PC-9 (cell line): ENCODE results near the gene TPRN. TPM values are rescaled to one million over a fixed set of nuclear protein-coding genes. Genes with fewer than 3 reads are reported as not detected.
"Not testable (repeated sequence)": the region's sequence is repeated elsewhere in the genome, so short reads cannot be mapped to it uniquely, and the experiment has no call there.

Source experiments
- BruUV-seq: library from RNA; stranded (reverse); fragments of 400-500 nt; replicated peaks from 2 replicates; lab custom pipeline; 2021; lab: Mats Ljungman, UMichigan
- CTCF ChIA-PET: fragments of 300-600 bp; sonication (Branson Sonifier 250); formaldehyde crosslinking; loops from one replicate; lab custom pipeline; 2022; ENCODE audit warnings: antibody characterized with exemption; lab: Charles Lee
- POLR2A ChIA-PET: fragments of 300-600 bp; sonication (Branson Sonifier 250); formaldehyde crosslinking; loops from one replicate; lab custom pipeline; 2022; ENCODE audit warnings: antibody characterized with exemption; ENCODE audit not compliant: unreplicated experiment; lab: Charles Lee
- DNase-seq, 2 experiments: peaks; one replicate each; pipeline versions ENCODE4 v3.0.0 to v3.0.0-alpha.2; 2015 to 2022; ENCODE audit warnings: mixed read lengths in 1 of 2
- H2AFZ ChIP-seq: fragments of 200-600 bp; sonication (generic); 2 replicates; pipeline ENCODE4 v1.8.1; 2017; ENCODE audit warnings: antibody characterized with exemption
- H3F3A ChIP-seq: fragments of 200-600 bp; sonication (generic); 2 replicates; pipeline ENCODE4 v1.8.1; 2017; ENCODE audit warnings: antibody characterized with exemption, mild to moderate bottlenecking, low read depth; ENCODE audit not compliant: insufficient read depth
- H3K27ac ChIP-seq: fragments of 200-600 bp; sonication (generic); 2 replicates; pipeline ENCODE4 v1.6.1; 2016; ENCODE audit warnings: mixed run types
- H3K27me3 ChIP-seq: fragments of 200-600 bp; sonication (generic); 2 replicates; pipeline ENCODE4 v1.6.1; 2016; ENCODE audit warnings: low read depth, mixed run types; ENCODE audit not compliant: insufficient read depth
- H3K36me3 ChIP-seq: fragments of 200-600 bp; sonication (generic); 2 replicates; pipeline ENCODE4 v1.6.1; 2016; ENCODE audit warnings: low read depth, mixed run types
- H3K4me1 ChIP-seq: fragments of 200-600 bp; sonication (generic); replicated peaks from 2 replicates; pipeline ENCODE4 v1.6.1; 2016; ENCODE audit warnings: mixed run types; ENCODE audit not compliant: insufficient read depth
- H3K4me2 ChIP-seq: fragments of 200-600 bp; sonication (generic); 2 replicates; pipeline ENCODE4 v1.6.1; 2017; ENCODE audit warnings: mixed run types
- H3K4me3 ChIP-seq: fragments of 200-600 bp; sonication (generic); 2 replicates; pipeline ENCODE4 v1.6.1; 2016; ENCODE audit warnings: mixed run types
- H3K79me2 ChIP-seq: fragments of 200-600 bp; sonication (generic); 2 replicates; pipeline ENCODE4 v1.6.1; 2017; ENCODE audit warnings: low read depth, mixed run types
- H3K9me2 ChIP-seq: fragments of 200-600 bp; sonication (generic); 2 replicates; pipeline ENCODE4 v1.8.1; 2017; ENCODE audit warnings: mild to moderate bottlenecking; ENCODE audit not compliant: insufficient read depth
- H3K9me3 ChIP-seq: fragments of 200-600 bp; sonication (generic); 2 replicates; pipeline ENCODE4 v1.8.1; 2016; ENCODE audit warnings: low read depth; ENCODE audit not compliant: insufficient read depth
- H4K20me1 ChIP-seq: fragments of 200-600 bp; sonication (generic); 2 replicates; pipeline ENCODE4 v1.8.1; 2017; ENCODE audit not compliant: insufficient read depth
- CTCF ChIP-seq: fragments of 200-600 bp; sonication (generic); conservative IDR thresholded peaks from 2 replicates; pipeline ENCODE4 v1.6.1; 2017; ENCODE audit warnings: mixed run types, antibody characterized with exemption, mild to moderate bottlenecking, moderate library complexity
- EZH2 ChIP-seq: fragments of 200-600 bp; sonication (generic); IDR thresholded peaks from 2 replicates; pipeline ENCODE4 v1.8.0; 2017; ENCODE audit warnings: antibody characterized with exemption, low read depth
- intact Hi-C: fragments of 100-400 bp; cut with micrococcal nuclease; formaldehyde crosslinking; loops from one replicate; pipeline ENCODE4 v1.10.0; 2022; ENCODE audit not compliant: unreplicated experiment
- total RNA-seq: library from RNA; stranded (reverse); gene quantifications from 2 replicates; pipeline ENCODE4 v1.2.3, GENCODE V29; 2021

TPRN gene
- total RNA-seq, 1 experiment from 2014 or later = 61.8 TPM

GRCh38 chr9:137244486-137245449, 44.2 kb upstream of the TPRN start:
- H3K9me3 ChIP-seq = no peaks in the 10 kb centered on the region
- TF ChIP-seq CTCF (no peak), EZH2 (no peak)
- CTCF ChIA-PET = no interaction called here
- peaks cover 29% of the 10 kb centered on the region for H4K20me1 ChIP-seq
- no peak overlapping the region for H2AFZ ChIP-seq
- POLR2A ChIA-PET = interaction anchor here (1.1 kb wide), 1 partner anchor 10 kb away, joined by 5 read pairs; no protein-coding TSS in a partner anchor
- BruUV-seq = no TSS peak
- intact Hi-C loops = loop anchor here (5.0 kb wide), 2 partner anchors 368 to 452 kb away; partner anchors contain the start of gene TMEM141
- no peak overlapping the region for H3K27ac ChIP-seq
- H3K4me1 ChIP-seq = peaks cover 15% of the 10 kb centered on the region
- no peaks in the 10 kb centered on the region for H3K9me2 ChIP-seq
- H3K79me2 ChIP-seq = peaks cover 29% of the 10 kb centered on the region
- DNase-seq = no peak
- peaks cover 42% of the 10 kb centered on the region for H3F3A ChIP-seq
- no peaks in the 10 kb centered on the region for H3K27me3 ChIP-seq
- H3K4me3 ChIP-seq = no peak overlapping the region
- no peak overlapping the region for H3K4me2 ChIP-seq
- H3K36me3 ChIP-seq = peaks cover 21% of the 10 kb centered on the region; the same call in 1 of the 2 replicates

GRCh38 chr9:137243626-137244485, 43.3 kb upstream of the TPRN start:
- H3K27me3 ChIP-seq = no peaks in the 10 kb centered on the region
- no peak for DNase-seq
- H2AFZ ChIP-seq = no peak overlapping the region
- H3F3A ChIP-seq = peaks cover 40% of the 10 kb centered on the region
- intact Hi-C loops = loop anchor here (1.0 to 5.0 kb wide), 3 partner anchors 22 to 452 kb away; partner anchors contain the start of genes RNF208 and TMEM141
- no TSS peak for BruUV-seq
- peaks cover 21% of the 10 kb centered on the region; the same call in 1 of the 2 replicates for H3K36me3 ChIP-seq
- TF ChIP-seq EZH2 = no peak
- no peak for TF ChIP-seq CTCF
- peak overlapping the region; percentile 99; the same call in 1 of the 2 replicates for H3K4me2 ChIP-seq
- peaks cover 29% of the 10 kb centered on the region for H4K20me1 ChIP-seq
- peaks cover 25% of the 10 kb centered on the region for H3K4me1 ChIP-seq
- CTCF ChIA-PET = no interaction called here
- no peaks in the 10 kb centered on the region for H3K9me2 ChIP-seq
- peaks cover 38% of the 10 kb centered on the region for H3K79me2 ChIP-seq
- H3K9me3 ChIP-seq = no peaks in the 10 kb centered on the region
- no peak overlapping the region for H3K27ac ChIP-seq
- H3K4me3 ChIP-seq = no peak overlapping the region
- POLR2A ChIA-PET = interaction anchor here (0.5 to 1.1 kb wide), 3 partner anchors 10 to 113 kb away, joined by 3 to 5 read pairs (median 3); no protein-coding TSS in a partner anchor

GRCh38 chr9:137243266-137243625, 42.7 kb upstream of the TPRN start:
- Histone ChIP-seq H3K79me2 (peaks cover 44% of the 10 kb centered on the region), H3K36me3 (peaks cover 21% of the 10 kb centered on the region; the same call in 1 of the 2 replicates), H3K4me1 (peaks cover 31% of the 10 kb centered on the region), H3K4me2 (peak overlapping the region; percentile 99; the same call in 1 of the 2 replicates), H4K20me1 (peaks cover 29% of the 10 kb centered on the region), H3F3A (peaks cover 40% of the 10 kb centered on the region)
- H3K27me3 ChIP-seq, CTCF ChIA-PET, H3K9me2 ChIP-seq, H3K27ac ChIP-seq, H2AFZ ChIP-seq, H3K9me3 ChIP-seq, BruUV-seq, H3K4me3 ChIP-seq, DNase-seq: not testable (repeated sequence)
- POLR2A ChIA-PET = interaction anchor here (0.6 kb wide), 1 partner anchor 10 kb away, joined by 3 read pairs; no protein-coding TSS in a partner anchor
- intact Hi-C loops = loop anchor here (1.0 to 5.0 kb wide), 3 partner anchors 21 to 451 kb away; partner anchors contain the start of genes RNF208 and TMEM141
